NCI-H1436 (cell line): ENCODE results near the gene RHBDF1.

Experiments
- DNase-seq: peaks from one replicate; lab custom pipeline; 2025; lab: John Stamatoyannopoulos, UW

The RHBDF1 gene

DNA sequence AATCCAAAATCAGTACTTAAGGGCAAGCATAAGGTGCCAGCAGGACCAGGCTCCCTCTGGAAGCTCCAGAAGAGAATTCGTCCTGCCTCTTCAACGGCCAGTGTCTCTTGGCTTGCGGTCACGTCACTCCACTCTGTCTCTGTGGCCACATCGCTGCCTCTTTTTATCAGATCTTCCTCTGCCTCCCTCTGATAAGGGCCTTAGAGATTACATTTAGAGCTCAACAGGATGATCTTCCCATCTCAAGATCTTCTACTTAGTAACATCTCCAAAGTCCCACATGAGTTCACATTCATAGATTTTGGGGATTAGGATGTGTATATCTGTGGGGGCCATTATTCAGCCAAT, 22.5 kb upstream of the RHBDF1 start:
- DNase-seq: no peak

DNA sequence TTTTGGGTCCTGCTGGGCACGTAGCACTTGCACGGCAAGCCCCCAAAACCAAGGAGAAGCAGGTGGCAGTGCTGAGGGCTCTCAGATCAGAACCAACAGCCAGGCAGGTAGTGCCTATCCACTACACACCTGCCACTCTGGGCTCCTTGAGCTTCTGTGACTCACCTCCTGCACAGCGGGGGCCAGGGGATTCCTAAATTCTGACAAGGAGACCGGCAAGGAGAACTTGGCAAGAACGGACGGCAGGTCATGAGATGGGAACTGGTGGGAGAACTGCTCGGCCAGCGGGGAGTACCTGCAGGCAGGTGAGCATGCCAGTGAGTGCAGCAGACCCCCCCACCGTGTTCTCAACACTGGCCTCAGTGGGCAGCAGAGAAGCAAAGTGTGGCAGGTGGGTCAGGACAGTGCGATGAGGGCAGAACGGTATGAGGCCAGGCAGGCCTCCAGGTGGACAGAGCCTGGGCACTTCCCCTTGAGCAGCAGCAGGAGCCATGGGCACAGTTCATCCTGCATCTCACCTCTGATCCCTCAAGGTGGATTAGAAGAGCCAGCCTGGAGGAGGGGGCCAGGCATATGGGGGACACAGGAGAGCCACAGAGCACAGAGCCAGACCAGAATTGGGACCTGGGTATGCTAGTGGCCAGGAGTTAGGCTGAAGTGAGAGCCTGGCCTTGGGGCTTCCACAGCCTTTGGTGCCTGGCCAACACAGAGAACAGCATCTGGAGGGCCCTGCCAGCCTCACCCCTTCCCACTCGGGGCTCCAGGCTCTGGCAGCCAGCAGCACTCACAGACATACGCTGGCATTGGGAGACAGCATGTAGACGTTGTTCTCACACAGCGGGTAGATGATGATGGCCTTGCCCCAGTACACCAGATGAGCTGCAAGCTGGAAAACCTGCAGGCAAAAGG, 20.3 kb upstream of the RHBDF1 start:
- DNase-seq: no peak

DNA sequence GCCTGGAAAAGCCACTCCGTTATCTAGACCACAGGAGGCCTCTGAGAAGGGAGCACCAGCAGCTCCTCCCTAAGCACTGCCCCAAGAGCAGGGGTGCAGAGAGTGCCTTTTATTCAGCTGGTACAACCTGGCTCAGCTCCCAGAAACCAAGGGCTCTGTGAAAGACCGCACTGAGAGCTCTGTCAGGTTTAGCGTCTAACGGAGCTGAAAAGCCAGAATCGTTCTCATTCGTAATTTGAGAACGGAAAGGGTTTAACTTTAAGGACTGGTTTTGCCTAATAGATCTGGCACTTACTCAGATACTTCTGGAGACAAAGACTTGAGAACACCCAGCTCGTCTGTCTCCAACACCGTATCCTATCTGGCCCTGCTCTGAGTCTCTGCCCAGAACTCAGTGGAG, 19.1 kb upstream of the RHBDF1 start:
- DNase-seq: peak; percentile 4

DNA sequence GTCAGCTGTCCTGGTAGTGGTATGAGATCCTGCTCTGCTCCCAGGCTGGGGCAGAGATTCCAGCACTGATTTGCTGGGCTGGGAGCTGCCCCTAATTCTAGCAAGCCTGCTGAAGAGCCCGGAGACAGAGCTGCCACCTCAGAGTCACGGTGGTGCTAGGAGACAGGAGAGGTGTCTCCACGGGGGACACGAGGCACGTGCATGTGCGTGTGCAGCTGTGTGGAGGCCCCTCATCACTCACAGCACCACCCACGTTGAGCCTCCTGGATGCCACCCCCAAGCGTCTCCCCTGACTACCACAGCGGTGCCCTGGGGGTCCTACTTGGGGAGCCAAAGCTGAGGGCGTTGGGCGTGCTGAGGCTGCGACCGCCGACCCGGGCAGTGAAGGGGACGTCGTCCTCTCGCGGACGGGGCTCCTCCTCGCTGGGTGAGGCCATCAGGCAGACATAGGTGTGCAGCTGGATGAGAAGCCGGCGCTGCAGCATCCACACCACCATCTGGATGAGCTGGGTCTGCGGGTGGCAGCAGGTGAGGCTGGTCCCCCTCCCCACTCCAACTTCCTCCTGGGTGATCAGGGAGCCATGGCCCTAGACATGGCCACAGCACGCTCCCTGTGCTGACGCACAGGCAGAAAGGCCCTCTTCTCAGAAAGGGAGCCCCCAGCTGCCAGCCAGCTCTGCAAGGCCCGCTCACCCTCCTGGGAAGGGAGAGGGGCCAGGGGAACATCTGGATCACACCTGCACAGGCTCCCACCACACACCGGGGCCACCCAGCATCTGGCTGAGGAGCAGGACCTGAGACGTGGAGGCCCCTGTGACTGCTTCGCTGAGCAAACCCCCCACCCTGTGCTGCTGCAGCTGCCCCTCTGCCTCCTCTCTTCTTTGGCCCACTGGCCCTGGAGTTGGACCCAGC, 17.2 kb upstream of the RHBDF1 start:
- no peak for DNase-seq

DNA sequence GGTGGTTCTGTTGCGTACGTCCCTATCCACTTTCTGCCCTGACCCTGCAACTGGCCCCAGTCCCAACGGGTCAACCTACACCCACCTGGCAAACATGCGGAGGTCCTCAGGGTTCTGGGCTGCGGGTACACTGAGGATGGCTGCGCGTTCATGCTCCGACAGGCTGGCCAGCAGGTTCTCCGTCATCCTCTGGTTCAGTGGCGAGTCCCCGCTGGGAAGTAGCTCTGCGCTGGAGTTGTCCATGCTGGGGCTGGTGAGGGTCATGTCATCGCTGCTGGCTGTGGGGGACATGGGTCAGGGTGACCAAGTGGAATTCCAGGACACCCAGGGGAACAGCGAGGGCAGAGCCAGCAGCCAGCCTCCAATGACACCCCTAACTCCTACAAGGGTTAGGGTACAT, 16.2 kb upstream of the RHBDF1 start:
- DNase-seq: no peak

DNA sequence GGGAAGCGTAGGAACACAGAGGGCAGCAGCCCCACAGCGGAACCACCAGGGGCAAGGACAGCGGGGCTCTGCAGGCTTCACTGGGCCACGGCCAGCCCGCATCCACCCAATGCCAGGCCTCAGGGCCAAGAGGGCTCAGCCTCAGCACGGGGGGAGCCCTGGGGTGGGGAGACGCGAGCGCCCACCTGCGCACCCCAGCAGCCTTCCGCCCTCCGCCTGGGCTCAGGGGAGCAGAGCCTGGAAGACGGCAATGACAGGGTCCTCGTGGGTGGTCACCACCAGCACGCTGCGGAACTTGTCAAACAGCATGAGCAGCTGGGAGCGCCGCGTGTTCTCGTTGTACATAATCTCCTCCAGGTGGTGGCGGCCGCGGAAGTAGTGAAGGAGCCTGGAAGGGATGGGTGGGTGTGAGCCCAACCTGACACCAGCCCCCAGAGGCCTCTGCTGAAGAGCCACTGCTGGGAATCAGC, 14.1 kb upstream of the RHBDF1 start:
- DNase-seq: no peak

DNA sequence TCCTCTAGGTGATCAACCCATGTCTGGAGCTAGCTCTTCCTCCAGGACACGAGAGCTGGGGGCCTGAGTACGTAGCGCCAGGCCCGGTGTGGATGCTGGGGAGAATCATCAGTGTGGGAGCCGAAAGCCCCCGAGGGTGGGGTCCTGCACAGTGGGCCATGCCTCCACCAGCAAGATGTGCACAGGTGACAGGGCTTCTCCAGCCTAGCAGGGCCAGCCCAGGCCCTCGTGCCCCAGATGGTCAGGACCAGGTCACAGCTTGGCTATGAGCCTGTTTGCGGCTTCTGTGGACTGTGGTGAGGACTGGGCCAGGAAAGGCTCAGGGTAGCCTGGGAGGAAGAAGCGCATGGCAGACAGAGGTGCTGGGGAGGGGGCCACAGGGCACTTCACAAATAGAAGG, 13.4 kb upstream of the RHBDF1 start:
- no peak for DNase-seq

DNA sequence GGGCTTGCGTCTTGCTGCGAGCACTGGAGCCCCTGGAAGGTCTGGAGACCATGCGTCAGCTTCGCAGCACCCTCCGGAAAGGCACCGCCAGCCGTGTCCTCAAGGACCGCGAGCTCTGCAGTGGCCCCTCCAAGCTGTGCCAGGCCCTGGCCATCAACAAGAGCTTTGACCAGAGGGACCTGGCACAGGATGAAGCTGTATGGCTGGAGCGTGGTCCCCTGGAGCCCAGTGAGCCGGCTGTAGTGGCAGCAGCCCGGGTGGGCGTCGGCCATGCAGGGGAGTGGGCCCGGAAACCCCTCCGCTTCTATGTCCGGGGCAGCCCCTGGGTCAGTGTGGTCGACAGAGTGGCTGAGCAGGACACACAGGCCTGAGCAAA, 13.0 kb upstream of the RHBDF1 start:
- DNase-seq: no peak

DNA sequence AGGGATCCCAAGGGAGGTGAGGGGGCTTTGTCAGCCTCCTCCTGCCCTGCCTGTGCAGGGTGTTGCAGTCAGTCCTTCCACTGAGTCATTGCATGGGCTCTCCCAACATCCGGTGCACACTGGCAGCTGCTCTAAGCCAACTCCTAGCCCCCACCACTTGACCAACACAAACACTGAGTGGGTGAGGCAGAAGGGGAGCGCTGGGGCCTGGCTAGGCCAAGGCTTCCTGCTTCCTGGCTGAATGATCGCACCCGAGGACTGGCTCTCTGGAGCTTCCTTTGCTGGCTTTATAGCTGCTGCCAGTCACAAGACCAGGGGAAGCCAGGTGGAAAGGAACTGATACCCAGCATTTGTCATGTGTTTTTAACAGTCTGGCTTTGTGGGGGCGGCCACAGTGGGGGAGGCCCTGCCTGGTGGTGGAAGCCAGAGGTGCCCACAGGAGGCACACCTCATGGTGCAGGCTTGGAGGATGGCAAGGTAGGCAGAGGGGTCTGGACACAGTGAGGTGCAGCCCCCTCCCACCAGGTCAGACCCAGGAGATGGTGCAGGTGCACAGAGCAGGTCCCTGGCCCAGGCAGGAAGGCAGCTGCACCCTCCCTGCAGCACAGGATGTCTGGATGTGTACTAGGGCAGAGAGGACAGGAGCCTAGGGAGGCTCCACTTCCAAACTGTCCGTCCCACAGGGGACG, 12.4 kb upstream of the RHBDF1 start:
- DNase-seq: no peak

DNA sequence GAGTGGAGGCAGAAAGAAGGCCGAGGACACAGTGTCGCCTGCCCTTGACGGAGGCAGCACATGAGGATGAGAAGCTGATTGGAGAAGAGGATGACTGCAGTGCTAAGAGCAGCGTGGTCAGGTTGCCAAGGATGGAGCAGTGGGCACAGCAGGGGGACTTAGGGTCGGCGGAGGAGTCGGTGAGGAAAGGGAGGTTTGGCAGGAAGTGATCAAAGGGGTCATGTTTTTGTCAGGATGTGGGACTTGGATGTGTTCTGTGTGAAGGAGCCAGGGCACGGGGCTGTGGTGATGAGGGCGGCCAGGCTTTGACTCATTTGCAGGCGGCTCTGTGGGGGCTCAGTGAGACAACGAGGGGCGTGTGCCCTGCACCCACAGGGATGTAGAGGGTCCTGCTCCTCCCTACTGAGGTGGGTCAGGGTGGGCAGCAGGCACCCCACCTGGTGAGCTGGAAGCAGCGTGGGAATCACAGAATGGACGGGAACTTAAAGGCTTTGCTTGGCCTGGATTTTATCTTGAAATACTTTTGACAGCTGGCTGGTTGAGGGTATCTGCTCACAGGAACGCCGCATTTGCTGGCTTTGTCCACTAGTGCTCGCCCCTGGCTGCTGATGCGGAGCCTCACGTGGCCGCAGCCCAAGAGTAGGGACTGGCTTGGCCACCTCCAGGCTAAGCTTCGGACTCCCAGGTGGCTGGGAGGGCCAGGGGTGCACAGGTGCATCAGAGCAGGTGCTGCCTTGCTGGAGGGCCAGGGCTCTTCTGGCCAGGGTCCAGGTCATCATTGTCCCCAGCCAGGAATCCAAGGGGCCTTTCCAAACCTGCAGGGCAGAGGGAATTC, 11.6 kb upstream of the RHBDF1 start:
- no peak for DNase-seq

DNA sequence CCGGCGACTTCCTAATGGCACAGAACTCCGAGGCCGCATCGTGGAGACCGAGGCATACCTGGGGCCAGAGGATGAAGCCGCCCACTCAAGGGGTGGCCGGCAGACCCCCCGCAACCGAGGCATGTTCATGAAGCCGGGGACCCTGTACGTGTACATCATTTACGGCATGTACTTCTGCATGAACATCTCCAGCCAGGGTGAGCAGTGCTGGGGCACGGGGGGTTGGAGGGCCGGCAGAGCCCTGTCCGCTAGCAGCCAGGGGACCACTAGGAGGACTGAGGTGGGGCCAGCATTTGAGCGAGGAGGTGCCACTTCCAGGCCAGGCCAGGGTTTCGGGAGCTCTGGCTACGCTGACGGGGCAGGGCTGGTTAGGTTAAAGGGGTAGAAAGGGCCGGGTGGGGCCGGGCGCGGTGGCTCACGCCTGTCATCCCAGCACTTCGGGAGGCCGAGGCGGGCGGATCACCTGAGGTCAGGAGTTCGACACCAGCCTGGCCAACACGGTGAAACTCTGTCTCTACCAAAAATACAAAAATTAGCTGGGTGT, 10.7 kb upstream of the RHBDF1 start:
- no peak for DNase-seq

DNA sequence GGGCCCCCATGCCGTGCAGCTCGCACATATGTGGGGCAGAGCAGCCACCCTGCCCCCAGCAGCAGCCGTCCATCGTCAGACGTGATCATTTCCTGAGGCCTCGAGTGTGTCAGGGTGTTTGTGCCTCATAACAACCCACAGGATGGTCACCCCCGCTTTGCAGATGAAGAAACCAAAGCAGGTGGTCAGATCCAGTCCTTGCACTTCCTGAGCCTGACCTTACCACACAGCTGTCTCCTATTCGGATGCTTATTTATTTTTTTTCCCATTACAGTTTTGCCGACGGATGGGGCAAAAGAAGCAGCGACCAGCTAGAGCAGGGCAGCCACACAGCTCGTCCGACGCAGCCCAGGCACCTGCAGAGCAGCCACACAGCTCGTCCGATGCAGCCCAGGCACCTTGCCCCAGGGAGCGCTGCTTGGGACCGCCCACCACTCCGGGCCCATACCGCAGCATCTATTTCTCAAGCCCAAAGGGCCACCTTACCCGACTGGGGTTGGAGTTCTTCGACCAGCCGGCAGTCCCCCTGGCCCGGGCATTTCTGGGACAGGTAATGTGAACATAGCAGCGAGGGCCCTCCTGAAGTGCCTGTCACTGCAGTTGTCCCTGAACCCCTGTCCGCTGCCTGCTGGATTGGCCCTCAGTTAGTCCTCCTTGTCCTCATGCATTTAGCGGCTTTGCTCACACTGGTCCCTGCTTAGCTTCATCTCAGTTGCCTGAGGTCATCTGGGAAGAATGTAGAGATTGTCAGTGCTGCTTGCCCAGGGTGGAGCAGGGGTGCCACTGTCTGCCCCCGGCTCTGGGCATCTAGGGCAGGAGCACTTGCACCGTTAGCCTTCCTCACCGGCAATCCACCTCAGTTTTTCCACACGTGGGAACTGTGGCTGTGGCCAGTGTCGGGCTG, 7.0 kb upstream of the RHBDF1 start:
- no peak for DNase-seq

DNA sequence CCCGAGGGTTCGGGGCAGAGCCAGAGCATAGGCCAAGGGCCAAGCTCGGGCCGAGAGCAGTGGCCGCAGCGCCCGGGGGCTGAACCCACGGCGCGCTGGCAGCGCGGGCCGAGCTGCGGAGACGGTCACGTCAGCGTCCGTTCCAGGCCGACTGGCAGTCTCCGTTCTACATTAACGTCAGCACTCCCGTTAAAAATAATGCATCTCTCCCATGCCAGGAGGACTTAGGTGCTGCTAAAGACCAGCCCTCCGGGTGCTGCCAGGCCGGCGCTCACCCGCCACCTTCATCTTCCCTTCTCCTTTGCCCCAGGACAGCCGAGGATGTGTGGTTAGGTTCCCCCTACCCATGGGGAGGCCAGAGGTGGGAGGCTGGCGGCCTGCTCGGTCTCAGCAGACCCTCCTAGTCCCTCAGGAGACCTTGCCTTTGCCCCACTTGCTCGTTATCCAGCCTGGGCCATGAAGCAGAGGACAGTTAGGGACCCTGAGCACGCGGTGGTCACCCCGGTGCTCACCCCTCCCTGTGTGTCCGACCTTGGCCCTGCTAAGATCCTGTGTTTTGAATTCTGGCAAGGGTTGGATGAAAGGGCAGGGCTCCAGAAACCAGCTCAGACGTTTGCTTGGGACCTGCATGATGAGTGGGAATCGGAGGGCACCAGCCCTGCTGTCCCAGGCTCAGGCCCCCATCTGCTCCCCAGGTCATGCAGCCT, 6.2 kb upstream of the RHBDF1 start:
- DNase-seq: no peak

DNA sequence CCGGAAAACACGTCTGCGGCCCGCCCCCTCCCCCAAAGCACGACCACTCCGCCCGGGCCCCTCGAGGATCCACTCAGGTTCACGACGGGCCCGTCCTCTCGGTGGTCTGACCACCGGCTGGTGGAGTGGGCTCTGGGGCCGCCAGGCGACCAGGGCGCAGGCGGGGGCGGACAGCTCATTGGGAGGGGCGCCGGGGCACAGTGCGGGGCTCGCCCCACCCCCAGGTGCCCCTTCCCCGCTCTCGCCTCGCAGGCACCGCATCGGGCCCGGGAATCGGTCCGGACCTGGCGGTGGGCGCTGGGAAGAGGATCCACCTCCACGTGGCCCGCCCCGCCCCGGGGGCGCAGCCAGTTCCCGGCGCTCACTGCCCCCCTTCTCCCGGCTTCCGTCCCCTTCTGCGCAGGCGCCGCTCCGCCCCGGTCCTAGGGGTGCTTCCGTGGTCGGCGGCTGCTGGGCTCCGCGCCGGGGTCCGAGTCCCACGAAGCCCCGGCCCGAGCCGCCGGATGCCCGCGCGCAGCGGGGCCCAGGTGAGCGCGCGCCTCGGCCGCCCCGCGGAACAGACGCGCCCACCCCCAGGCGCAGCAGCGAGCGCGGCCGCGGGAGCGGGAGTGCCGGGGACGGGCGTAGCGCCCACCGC, 5.5 kb upstream of the RHBDF1 start, which contains the start of gene MPG:
Gene MPG (plus strand): TSS at position 419 of the 637 bp plus-strand sequence. CDS start 85 bp downstream, at position 504.
- DNase-seq: peak; percentile 55

DNA sequence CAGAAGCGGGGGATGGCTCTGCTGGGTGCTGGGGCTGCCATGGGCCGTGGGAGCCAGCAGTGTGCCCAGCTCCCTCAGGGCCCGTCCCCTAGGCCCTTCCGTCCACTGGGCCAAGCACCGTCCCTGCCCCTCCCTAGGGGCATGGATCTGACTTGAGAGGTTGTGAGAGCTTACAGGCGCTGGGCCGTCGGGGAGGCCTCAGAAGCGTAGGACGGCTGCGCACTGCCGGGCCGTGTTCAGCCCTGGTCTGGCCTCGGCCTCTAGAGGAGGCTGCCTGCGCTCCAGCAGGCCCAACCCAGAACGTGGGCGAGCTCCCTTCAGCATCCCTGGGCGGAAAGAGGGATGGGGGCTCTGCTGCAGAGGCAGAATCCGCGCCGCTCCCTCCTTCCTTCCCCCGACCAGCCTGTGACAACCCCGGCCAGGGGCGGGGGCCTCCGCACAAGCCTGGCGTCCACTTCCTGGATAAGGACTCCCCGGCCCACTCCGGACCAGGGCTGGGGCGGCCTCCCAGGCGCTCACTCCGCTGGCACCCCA, 4.9 kb upstream of the RHBDF1 start:
- no peak for DNase-seq

DNA sequence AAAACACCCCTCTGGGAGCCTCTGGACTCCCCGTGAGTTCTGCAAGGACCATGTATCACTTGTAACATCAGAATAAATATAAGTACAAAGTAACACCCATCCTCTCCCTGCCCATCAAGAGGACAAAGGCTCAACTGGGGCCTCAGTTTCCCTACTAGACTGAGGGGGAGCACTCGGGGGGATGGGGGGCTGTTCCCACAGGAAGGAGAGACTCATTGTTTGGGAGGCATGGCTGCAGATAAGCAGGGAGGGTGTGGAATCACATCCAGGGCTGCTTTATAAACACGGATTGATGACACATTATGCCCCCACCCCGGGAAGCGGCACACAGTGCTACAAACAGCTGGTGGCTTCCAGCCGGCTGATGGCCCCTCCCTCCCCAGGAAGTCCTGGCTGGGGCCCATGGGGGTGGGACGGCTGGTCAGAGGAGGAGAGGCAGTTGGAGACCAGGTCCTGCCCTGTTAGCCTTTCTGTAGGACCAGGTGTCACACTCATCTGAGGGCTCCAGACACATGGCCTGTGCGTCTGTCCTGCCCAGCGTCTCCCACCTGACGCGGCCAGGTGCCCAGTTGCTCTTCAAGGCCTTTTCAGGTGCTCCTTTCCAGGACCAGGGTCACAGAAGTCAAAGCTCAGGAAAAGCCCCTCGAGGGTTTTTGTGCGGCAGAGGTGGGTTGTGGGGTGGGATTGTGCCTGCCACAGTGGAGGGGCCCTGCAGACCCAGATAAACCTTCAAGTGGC, 4.3 kb upstream of the RHBDF1 start:
- no peak for DNase-seq

DNA sequence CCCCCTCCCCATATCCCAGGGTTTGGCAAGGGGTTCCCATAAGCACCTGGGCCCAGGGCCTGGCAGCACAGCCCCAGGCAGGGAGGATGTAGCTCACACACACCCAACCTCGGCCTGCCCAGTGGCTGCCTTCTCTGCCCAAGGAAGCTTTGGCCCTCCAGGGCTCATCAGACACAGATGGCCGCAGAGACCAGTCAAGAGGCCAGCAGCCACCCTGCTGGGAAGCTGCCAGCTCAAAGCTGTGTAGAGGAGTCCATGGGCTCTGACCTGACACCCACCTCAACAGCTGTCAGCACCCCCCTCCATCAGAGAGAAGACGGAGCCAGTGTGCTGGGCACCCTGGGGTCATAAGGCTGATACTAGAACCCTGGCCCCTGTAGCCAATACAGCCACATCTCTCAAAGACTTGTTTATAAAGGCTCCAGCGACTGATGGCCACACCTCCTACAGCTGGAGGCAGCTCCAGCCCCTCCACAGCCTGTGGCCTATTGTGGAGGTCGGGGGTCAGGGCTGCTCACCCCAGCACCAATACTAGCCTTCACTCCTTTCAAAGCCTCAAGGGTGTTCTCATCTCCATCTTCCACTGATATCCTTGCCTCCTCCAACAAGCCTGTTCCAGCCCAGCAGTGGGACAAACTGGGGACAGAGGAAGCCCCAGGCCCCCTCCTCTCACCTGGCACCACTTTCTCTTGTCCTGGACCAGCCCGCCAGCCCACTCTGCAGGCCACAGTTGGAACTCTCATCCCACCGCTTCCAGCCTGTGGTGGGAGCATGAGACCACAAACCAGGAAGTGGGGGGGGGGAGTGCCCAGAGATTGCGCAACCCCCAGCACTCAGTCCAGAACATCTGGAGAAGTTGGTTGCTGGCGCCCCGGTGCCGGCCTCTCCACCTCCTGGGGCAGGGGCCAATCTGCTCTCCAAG, 3.4 kb upstream of the RHBDF1 start:
- DNase-seq: no peak
